ELF-1 (cell line): ENCODE data around the gene CAPN13.
"Not testable (repeated sequence)": the region's sequence is repeated elsewhere in the genome, so short reads cannot be mapped to it uniquely, and the experiment has no call there.

Source experiments
- DNase-seq: peaks from one replicate; pipeline ENCODE4 v3.0.0-alpha.2; 2016; ENCODE audit warnings: low read depth, low spot score

Gene CAPN13

DNA sequence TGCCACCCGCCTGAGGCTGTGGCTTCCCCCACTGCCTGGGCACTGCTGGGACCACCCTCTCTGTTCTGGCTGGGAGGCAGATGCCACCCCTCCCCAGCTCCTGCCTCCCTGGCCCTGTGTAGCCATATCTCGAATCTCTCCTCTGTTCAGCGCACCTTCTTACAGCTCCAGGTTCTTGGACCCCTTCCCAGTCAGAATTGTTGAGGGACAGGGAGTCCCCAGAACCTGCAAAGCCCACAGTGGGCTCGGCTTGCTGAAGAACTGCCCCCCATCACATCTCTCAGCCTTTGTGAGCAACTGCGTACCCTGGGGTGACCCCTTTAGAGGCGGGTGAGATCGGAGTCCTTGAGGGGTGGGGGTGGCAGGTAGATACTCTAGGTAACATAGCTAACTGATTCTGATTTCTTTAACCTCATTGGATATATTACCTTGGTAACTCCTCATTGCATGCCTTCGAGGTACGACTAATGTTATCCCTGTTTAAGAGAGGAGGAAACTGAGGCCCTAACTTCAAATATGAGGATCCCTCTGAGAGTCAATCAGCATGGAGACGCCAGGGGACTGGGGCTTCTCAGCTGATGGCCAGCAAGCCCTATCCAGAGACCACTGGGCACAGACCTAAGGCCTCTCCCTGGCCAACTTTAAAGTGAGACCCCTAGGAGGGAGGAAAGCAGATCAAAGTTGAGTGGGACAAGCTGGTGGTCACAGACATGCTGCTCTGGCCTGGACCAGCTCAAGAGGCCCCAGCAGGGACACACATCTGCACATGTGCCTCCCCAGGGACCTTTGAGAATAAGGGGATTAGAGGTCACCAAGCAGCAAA lies 101.3 kb downstream of the CAPN13 start:
- DNase-seq, result no peak

DNA sequence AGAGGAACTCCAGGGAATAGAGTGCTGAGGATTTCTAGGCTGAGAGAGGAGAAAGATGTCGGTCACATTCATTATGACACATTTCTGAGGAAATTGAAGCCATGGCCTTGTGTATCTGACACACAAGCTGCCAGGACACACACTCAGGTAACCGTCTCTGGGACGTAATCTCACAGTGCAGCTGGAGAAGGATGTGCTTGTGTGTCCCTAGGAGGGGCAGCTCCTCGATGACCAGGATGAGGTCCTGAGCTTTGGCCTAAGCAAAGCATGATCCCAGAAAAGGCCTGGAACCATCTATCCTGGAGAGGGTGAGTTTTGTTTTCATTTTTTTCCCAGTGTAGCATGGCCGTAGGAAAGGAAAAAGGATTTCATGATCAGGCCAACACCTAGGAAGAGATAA lies 102.2 kb downstream of the CAPN13 start:
- no peak for DNase-seq

DNA sequence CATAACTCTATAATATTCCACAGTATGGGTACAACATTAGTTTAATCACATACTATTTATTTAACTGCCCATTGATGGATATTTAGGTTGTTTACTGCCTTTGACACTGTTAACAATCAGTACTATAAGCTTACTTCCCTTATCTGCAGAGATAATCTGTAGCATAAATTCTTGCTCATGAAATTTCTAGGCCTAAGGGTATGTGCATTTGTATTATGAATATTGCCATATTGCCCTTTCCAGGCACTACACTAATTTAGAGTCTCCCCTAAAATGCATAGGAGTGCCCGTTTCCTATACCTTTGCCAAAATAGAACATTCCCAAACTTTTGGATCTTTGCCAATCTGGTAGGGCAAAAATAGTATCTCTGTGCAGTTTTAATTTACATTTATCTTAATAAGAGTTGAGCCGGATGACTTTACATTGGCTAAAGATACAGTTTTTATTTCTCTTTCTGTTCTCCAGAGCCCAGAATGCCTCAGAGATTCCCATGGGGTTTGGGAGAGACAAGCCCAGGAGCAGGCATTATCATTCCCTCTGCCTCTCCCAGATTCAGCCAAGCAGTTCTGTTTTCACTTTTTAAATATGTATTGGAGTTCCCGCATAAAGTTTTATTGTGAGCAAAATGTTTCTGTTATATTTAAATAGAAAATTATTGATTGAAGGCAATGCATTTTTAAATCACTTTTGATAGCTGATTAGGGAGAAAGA lies 102.8 kb downstream of the CAPN13 start:
- no peak for DNase-seq

DNA sequence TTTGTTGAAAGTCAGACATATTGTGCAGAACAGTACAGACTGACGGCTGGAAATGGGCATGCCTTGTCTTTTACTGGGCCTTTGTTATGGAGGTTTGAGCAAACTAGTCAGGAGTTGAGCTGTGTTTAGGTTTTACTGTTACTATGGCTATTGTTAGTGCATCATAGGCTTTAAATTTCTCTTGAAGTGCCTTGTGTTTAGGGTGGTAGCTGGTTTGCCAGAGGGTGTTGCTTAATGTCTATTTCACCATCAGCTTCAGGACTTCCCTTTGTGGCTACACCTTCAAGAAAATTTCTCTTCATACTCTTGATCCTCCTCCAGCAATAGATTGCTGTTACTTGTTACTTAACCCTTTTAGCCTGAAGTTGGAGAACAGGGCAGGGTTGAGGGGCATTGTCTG lies 104.6 kb downstream of the CAPN13 start:
- no peak for DNase-seq

DNA sequence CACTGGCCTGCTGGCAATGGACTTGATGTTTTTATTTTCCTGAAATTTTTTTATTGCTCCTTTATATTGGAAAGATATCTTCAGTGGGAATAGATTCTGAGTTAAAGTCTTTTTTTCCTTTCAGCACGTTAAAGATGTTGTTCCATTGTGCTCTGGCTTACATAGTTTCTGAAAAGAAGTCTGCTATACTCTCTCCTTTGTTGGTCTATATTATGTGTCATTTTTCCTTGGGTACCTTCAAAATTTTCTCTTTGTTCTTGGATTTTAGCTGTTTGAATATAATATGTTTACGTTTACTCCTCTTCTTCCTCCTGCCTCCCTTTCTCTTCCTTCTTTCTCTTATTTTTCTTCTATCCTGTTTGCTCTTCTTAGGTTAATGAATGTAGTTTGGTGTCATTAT lies 105.5 kb downstream of the CAPN13 start:
- no peak for DNase-seq

DNA sequence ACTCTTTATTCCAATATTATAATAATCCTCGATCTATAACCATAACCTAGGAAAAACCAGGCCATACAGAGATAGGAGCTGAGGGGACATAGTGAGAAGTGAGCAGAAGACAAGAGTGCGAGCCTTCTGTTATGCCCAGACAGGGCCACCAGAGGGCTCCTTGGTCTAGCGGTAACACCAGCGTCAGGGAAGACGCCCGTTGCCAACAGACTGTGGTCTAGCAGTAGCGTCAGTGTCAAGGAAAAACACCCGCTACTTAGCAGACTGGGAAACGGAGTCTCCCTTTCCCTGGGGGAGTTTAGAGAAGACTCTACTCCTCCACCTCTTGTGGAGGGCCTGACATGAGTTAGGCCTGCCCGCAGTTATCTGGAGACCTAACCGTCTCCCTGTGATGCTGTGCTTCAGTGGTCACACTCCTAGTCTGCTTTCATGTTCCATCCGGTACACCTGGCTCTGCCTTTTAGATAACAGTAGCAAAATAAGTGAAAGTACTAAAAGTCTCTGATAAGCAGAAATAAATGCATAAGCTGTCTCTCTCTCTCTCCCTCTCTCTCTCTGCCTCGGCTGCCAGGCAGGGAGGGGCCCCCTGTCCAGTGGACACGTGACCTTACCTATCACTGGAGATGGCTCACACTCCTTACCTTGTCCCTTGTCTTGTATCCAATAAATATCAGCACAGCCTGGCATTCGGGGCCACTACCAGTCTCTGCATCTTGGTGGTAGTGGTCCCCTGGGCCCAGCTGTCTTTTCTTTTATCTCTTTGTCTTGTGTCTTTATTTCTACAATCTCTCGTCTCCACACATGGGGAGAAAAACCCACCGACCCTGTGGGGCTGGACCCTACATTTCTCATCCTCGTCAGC lies 109.8 kb downstream of the CAPN13 start:
- DNase-seq, result not testable (repeated sequence)

DNA sequence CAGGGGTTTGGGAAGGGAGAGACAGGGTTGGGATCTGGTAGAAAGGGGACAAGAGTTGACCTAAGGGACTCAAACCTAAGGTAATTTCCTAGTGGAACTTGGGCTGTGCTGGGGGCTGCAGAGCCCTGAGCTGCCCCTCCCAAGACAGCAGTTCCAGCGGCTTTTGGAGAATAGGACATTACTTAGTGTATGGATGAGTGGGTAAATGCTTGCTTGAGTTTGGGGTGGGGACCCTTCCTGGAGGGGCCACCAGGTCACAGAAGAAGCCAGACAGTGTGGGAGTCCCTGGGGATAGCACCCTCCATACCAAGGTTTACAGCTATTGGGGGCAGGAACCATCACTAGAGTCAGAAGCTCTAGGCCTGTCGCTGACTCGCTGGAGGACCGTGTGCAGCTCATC lies 111.5 kb downstream of the CAPN13 start:
- no peak for DNase-seq

DNA sequence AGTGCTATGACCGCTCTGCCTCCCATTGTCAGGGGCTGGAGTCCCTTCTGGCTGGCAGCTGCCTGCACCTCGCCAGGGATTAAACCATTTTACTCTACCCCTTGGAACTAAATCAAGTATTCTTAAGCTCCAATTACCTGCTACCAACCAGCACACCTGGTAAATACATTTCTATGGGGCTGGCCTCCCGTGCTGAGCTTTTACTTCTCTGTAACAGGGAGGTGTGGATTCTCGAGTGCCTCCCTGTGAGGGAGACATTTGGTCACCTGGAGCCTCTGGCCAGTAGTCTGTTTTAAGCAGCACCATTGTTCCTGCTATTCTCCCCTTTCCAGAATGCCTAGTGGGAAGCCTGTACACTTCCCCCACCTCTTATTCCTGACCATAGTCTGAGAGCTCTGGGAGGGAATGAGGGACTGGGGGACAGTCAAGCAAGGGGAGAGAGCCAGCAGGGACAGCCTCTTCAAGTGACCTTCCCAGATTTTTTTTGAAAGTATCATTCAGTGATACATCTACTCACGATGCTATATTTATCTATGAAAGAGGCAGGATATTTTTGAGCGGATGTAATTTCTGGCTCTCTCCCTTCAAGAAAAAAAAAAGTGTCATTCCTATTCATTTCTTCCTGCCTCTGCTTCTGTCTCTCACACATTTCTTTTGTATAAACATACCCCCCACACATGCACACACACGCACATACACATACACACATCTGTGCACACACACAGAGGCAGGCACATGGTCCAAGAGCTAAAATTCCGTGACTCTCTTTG lies 112.8 kb downstream of the CAPN13 start:
- DNase-seq, result no peak

DNA sequence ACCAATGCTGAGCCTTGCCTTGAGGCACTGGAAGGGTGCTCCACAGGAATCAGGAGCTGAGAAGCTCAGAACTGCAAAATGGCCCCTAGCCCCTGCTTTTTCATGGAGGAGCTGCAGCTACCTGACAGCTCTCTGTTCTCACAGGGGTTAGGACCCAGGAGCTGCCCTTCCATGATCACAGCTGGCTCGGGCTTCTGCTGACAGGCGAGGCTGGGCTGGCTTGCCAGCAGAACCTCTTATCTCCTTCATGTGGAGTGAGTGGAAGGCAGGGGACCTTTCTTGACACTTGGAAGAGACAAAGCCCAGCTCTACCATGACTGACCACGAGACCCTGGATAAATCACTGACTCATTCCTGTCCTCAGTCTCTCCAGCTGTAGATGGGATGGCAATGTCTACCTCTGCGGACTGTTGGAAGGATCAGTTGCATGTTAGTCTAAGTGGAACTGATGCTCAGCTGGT lies 113.4 kb downstream of the CAPN13 start:
- no peak for DNase-seq

DNA sequence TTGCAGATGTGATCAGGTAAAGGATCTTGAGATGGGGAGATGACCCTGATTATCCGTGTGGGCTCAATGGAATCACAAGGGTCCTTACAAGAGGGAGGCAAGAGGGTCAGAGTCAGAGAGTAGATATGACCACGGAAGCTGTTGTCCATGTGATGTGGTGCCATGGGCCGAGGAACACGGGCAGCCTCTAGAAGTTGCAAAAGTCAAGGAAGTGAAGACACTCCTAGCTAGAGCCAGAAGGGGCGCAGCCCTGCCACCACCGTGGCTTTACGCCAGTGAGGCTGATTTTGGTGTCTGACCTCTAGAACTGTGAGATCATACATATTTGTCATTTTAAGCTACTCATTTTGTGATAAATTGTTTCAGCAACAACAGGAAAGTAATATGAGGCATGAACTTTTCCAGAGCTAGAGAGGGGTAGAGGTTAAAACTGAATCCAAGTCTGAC lies 114.4 kb downstream of the CAPN13 start:
- DNase-seq, result no peak

DNA sequence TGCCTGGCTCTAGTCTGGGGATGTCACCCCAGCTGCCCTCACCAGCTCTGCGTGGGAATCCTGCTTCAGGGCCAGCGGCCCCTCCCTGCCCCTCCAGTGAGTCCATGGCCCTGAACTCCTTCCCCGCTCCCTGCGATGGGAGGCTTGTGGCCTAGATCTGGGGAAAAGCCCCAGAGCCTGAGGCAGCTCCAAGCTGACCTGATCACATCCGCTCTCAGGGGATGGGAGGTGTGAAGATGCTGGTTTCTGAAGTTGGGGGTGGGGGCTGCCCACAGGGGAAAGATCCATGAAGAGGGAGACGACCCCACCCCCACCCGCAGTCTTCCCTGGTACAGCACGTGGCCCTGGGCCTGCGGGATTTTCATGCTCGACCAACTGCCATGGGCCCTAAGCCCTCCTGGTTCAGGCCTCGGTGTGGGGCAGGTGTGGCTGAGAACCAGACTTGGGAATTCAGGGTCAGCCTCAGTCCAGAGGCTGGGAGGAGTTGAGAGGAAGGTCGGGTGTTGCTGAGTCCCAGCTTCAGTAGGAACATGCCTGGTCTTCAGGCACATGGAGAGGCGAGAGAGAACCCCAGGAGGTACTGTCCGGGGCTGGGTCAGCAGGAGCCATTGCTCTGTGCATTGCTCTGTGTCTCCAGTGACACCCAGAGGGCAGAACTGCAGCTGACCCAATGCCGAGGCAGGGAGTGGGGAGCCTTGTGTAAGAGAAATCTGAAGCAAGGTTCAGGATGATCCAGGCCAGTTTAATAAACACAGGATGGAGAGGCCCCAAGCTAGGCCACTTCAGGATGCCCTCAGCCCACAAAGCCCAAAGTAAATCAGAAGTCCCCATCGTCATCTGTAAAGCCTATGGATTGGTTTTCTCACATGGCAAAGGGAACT lies 115.1 kb downstream of the CAPN13 start:
- no peak for DNase-seq

DNA sequence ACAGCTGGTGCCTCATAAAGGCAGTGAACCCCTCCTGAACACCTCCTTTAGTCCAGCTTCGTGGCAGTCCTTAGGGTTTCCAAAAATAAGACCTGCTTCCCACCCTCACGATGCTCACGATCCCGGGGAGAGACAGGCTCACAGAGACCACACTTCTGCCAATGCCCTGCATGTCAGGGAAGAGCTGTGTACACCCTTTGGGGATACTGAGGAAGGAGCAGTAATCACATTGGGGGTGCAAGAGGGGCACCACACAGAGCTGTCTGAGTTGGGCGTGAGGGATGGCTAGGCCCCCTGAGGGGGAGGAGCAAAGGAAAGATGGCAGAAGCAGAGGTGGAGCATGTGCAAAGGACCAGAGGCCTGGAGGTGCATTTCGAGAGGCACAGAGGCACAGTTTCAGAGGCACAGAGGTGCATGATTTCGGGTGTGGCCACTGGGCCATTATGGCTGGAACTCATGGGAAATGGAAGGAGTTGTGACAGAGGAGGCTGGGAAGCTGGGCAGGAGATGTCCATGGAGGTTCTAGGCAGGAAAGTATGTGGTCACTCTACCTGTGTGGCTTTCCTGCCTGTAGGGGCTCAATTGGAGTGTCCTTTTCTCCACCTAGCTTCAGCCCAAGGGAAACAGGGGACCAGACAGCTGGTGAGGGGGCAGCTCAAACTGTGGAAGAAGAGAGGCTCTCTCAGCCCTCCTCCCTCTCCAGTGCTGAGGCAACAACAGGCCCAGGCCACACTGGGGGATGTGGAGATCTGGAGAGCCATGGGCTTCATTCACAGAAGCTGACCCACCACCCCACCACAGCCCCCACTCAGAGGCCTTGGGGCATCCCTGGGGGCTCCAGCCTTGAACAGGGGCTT lies 115.9 kb downstream of the CAPN13 start:
- DNase-seq, result no peak

DNA sequence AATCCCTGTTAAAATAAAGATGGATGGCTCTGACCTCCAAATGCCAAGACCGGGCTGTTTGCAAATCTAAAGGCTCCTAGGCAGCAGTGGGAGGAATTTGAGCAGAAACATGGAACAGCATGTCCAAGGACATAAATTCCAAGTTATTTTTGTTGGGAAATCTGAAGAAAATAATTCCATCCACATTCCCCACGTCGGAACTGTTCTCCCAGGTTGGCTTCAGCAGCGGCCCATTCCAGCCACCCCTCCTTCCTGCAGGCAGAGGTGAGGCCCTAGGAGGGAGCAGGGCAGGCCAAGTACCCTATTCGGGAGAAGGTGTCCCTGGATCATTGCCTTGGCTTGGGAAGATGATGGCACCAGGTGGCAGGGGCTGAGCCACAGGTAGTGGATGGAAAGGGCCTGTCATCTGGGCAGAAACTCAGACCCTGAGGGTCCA lies 117.1 kb downstream of the CAPN13 start:
- no peak for DNase-seq

DNA sequence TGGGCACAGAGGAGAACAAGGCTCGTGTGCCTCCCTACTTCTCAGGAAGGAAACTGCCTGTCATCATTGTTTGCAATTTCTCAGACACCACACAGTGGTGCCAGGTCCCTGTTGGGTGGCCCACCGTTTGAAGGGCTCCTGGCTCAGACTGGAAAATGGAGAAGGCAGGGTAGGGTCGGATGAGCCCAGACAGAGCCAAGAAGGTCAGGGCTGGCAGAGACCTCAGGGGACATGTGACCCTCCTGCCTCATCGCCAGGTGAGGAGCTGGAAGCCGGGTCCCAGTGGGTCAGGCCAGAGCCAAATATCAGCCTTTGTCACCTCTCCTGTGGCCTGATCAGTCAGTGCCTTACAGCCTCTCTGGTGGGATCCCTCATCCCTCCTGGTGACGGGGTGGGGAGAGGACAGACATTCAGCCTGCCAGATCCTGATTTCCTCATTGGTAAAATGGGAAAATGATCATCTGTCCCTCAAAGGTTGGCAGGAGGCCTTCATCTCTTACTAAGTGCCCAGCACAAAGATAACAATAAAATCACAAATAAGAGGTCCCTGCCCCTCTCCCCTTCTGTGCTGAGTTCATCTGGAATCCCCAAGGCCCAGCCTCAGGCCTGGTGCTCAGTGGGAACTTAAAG lies 117.6 kb downstream of the CAPN13 start:
- no peak for DNase-seq

DNA sequence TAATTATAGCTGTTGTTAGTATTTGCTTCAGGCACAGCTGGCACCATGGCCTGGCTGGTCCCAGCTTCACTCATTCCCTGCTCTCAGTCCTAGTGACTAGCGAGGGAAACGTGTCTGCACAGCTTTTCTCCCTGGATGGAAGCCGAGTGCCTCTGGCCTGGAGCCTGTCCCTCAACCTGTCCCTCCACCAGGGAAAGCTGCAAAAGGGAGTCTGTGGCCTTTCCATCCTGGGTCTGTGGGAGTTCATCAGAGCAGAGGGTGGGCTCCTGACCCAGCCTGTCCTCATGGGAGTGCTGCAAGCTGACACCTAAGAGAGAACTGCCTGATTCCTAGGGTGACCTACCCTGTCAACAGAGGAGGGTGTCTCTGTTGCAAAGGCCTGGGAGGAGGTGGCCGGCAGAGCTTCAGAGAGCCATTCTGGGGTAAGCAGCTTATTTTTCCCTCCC lies 118.3 kb downstream of the CAPN13 start:
- DNase-seq, result peak; percentile 52

DNA sequence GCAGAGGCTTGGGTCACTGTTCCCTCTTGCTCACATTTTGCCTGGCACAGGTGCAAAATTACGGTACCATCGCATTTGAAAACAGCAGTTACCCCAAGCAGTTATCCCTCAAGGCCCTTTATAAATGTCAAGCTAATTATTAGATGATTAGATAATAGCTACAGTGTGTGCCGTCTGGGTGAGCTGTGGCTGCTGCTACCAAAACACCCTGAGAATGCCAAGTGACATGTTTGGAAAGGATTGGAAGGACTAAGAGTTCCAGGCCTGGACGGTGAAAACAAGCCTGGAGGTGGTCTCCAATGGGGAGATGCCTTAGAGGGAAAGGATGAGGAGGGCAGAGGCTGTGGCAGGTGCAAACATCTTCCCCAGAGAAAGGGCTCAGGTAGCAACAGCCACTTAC lies 120.6 kb downstream of the CAPN13 start:
- DNase-seq, result no peak

DNA sequence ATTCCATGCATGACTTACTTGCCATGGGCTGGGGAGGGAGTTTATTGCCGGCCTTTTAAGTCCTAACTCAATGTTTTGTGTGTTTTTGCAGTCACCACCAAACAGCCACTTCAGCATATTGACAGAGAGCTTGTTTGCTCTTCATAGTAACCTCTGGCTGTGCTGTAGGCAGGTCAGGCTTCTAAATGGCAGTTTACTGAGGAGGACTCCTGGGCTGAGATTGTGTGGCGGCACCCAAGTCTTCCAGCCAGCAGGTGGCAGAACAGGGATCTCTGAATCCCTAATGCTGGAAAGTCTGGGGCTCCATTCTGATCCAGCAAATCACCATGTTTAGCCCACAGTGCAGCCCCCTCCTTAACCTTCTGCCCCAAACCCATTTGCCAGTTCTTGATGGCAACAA lies 121.2 kb downstream of the CAPN13 start:
- DNase-seq, result peak; percentile 65

DNA sequence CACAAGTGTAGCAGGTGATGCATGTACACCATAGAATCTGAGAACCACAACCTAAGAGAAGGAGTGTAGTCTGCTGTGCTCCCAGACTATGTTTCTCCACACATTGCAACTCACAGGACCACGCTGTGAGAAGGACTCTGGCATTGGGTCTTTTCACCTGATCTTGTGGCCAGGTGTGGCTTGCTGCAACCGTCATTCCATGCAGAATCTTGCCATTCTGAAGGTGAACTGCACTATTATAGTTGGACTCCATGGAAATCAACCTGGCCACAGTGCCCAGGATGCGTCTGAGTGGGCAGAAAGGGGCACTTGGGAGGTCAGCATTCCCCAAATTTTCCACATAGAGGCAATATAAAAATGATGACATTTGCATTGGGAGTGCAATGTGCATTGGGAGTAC lies 122.2 kb downstream of the CAPN13 start:
- DNase-seq, result no peak

DNA sequence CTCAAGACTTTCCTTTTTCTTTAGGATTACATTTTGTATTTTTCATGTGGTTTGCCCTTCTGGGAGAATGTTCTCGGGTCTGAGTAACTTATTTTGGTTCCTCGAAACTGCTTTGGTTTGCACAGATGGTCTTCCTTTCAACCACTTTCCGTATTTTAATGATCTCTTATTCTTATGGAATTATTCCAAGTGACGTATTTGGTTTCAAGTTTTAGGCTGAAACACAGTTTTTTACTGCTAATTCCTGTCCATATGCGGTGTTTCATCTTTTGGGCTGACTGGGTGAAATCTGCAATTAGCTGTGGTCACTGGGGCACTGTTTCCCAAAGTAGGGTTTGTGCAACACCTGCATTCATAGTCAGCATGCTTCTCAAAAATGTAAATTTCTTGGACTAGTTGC lies 122.7 kb downstream of the CAPN13 start:
- no peak for DNase-seq
